Measurements from ENCODE around the gene KRTCAP3.

The KRTCAP3 gene

DNA sequence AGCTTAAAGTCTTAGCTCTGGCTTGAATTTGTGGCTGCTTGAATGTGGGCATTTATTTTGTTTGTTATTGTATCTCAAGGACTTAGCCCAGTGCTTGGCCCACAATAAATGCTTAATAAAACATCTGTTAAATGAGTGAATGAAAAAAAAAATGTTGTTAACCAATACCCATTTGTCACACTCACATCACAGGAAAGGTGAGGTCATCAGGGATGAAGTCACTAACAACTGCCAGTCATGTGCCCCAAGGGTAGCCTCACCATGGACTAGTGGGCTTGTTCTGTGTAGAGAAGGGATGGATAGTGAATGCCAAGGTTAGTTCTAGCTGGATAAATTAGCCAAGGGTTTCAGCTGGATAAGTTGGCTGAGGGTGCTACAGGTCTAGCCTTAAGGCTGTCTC is 10.8 kb upstream of the KRTCAP3 start:
- H3K4me1 ChIP-seq, result no peaks in the 10 kb centered on the region
- H3K36me3 ChIP-seq, result peaks cover 15% of the 10 kb centered on the region
- no peak for DNase-seq
- H3K4me3 ChIP-seq (ENCODE audit: low read depth, low read length), result no peak overlapping the region
- no peaks in the 10 kb centered on the region for H3K27me3 ChIP-seq
- no peaks in the 10 kb centered on the region for H3K9me3 ChIP-seq
- TF ChIP-seq CTCF (IDR thresholded peaks at IDR 0.05; ENCODE audit: low read depth, low read length), result no peak

DNA sequence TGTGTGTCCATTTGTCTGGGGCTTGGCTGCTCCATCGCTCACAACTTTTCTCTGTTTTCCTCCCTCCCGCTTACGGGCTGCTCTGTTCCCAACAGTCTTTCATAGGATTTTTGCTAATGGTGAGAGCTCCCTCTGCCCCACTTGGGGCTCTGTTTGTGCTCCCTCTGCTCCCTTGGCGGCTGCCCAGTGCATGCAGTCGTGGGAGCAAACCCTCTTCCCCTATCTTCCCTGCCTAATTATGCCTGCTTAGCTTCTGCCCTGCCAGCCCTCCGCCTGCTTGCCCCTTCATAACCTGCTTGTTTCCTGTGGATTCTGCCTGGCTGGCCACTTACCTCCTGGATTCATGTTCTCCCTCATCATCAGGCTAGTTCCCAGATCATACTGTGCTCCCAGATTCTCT is 6.6 kb upstream of the KRTCAP3 start:
- Histone ChIP-seq H3K27me3 (no peaks in the 10 kb centered on the region), H3K4me1 (no peaks in the 10 kb centered on the region), H3K4me3 (ENCODE audit: low read depth, low read length) (no peak overlapping the region), H3K9me3 (no peaks in the 10 kb centered on the region), H3K36me3 (peaks cover 29% of the 10 kb centered on the region)
- TF ChIP-seq CTCF (IDR thresholded peaks at IDR 0.05; ENCODE audit: low read depth, low read length), result no peak
- DNase-seq, result no peak

DNA sequence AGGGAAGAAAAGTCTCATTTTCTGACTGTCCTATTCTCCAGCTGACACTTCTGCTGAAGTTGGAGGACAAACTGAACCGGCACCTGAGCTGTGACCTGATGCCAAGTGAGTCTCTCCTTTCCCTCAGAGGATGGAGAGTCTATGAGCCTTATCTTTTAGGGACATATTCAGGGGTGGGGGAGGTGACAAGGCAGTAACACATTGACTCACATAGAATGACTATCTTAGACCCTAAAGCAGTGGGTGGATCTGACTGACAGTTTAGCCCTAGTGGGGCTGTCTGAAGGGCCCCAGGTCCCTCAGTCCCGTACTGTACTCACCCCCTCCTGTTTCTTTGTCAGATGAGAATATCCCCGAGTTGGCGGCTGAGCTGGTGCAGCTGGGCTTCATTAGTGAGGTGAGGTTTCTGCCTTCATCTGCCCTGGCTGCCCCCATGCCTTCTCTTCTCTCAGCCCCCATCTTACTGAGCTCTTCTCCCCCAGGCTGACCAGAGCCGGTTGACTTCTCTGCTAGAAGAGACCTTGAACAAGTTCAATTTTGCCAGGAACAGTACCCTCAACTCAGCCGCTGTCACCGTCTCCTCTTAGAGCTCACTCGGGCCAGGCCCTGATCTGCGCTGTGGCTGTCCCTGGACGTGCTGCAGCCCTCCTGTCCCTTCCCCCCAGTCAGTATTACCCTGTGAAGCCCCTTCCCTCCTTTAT is 805 bp upstream of the KRTCAP3 start:
- H3K4me3 ChIP-seq (ENCODE audit: low read depth, low read length), result no peak overlapping the region
- no peaks in the 10 kb centered on the region for H3K27me3 ChIP-seq
- peaks cover 33% of the 10 kb centered on the region for H3K36me3 ChIP-seq
- H3K4me1 ChIP-seq, result no peaks in the 10 kb centered on the region
- no peak for TF ChIP-seq CTCF (IDR thresholded peaks at IDR 0.05; ENCODE audit: low read depth, low read length)
- no peak for DNase-seq
- no peaks in the 10 kb centered on the region for H3K9me3 ChIP-seq

DNA sequence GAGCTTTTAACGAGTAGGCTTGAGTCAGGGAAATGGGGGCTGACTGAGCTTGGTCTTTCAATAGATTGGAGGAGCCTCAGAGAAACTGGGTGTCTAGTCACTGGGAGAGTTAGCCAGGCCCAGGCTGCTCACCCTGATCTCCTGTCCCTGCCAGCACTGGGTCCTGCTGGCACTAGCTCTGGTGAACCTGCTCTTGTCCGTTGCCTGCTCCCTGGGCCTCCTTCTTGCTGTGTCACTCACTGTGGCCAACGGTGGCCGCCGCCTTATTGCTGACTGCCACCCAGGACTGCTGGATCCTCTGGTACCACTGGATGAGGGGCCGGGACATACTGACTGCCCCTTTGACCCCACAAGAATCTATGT is 720 bp downstream of the KRTCAP3 start:
- H3K9me3 ChIP-seq, result no peaks in the 10 kb centered on the region
- H3K4me1 ChIP-seq, result no peaks in the 10 kb centered on the region
- TF ChIP-seq CTCF (IDR thresholded peaks at IDR 0.05; ENCODE audit: low read depth, low read length), result no peak
- peaks cover 32% of the 10 kb centered on the region for H3K36me3 ChIP-seq
- no peak for DNase-seq
- no peak overlapping the region for H3K4me3 ChIP-seq (ENCODE audit: low read depth, low read length)
- no peaks in the 10 kb centered on the region for H3K27me3 ChIP-seq

DNA sequence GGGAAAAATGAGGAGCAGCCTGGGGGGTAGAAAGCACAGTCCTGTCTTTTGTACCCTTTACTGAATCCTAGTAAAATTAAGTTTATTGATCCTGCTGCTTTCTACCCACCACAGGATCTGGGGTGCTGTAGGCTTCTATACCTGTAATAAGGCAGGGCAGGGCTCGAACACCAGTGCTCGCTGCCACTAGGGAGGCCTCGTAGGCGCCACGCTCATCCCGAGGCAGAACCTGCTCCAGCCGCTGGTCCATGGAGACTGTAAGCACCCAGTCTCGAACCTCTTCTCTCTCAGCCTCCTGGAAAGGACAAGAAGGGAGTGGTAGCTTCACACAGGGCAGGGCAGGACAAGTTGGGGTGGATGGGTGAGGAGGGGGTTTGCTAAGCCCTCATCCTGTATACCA is 3.0 kb downstream of the KRTCAP3 start:
- peaks cover 27% of the 10 kb centered on the region for H3K36me3 ChIP-seq
- no peaks in the 10 kb centered on the region for H3K27me3 ChIP-seq
- no peak for TF ChIP-seq CTCF (IDR thresholded peaks at IDR 0.05; ENCODE audit: low read depth, low read length)
- no peaks in the 10 kb centered on the region for H3K4me1 ChIP-seq
- H3K9me3 ChIP-seq, result no peaks in the 10 kb centered on the region
- H3K4me3 ChIP-seq (ENCODE audit: low read depth, low read length), result no peak overlapping the region
- no peak for DNase-seq

GRCh38 chr2:27445615-27446014 is 3.4 kb downstream of the KRTCAP3 start:
- peaks cover 23% of the 10 kb centered on the region for H3K36me3 ChIP-seq
- no peak overlapping the region for H3K4me3 ChIP-seq (ENCODE audit: low read depth, low read length)

More at GRCh38 chr2:27445615-27446014, 3.4 kb downstream of the KRTCAP3 start:
- TF ChIP-seq CTCF (IDR thresholded peaks at IDR 0.05; ENCODE audit: low read depth, low read length), result no peak
- Histone ChIP-seq H3K4me1 (no peaks in the 10 kb centered on the region), H3K27me3 (no peaks in the 10 kb centered on the region), H3K9me3 (no peaks in the 10 kb centered on the region)
- no peak for DNase-seq

All from BE2C (cell line).